Stimulated activated naive CD8-positive, alpha-beta T cell treated with anti-CD3 and anti-CD28 coated beads, Interleukin-15, Interleukin-2, amounts not matched to agents 100 ng/mL and 50 ng/mL, for 24 hours (primary cell): ENCODE data around the gene PTCHD4.

ENCODE experiments used
- H3K27ac Mint-ChIP-seq: one replicate; pipeline ENCODE4 v1.8.0; 2021; ENCODE audit warnings: mild to moderate bottlenecking, mixed read lengths
- H3K27me3 Mint-ChIP-seq: one replicate; pipeline ENCODE4 v1.8.0; 2021; ENCODE audit warnings: mixed read lengths
- H3K36me3 Mint-ChIP-seq: one replicate; pipeline ENCODE4 v1.8.0; 2021; ENCODE audit warnings: low read depth, mixed read lengths
- H3K4me1 Mint-ChIP-seq: one replicate; pipeline ENCODE4 v1.8.0; 2021; ENCODE audit warnings: low read depth, mixed read lengths
- H3K4me3 Mint-ChIP-seq: one replicate; pipeline ENCODE4 v1.8.0; 2021; ENCODE audit warnings: mild to moderate bottlenecking, mixed read lengths
- H3K9me3 Mint-ChIP-seq: one replicate; pipeline ENCODE4 v1.8.0; 2021; ENCODE audit warnings: mixed read lengths

PTCHD4 gene

DNA sequence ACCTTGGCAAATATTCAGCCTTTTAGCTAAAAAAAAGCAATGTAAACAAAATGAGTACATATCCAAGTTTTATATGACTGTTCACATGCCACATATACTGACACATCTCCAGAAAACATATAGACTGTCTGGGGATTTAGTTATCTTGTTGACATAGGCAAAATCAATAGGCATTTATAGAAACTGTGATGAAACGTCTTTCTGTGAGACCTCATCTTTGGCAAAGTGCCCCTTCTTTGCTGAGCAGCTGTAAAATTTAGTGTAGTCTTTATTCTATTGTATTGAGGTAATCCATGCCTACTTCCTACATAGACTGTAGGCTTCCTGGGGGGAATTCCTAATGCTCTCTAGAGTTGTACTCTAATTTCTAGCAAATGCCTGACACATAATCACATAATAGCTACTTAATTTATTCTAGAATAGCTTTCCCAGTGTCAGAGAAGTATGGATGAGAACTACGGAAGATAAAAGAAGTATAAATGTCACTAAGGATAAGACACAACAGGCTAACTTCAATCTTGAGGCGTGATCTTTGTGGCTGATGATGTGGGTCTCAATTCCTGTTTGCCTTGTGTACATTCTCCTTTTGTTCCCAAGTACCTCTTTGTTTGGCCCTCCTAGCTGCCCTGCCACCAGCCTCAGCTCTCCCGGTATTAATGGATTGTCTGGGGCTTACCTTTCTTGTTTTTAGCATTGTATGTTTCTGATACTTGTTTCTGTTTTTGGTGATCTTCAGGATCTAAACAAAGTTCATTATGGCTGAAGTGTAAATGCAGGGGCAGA is 30.6 kb downstream of the PTCHD4 start:
- Mint-ChIP-seq H3K36me3 (no peaks in the 10 kb centered on the region), H3K4me3 (no peak overlapping the region), H3K9me3 (no peaks in the 10 kb centered on the region), H3K27ac (no peak overlapping the region), H3K27me3 (no peaks in the 10 kb centered on the region), H3K4me1 (no peaks in the 10 kb centered on the region)

DNA sequence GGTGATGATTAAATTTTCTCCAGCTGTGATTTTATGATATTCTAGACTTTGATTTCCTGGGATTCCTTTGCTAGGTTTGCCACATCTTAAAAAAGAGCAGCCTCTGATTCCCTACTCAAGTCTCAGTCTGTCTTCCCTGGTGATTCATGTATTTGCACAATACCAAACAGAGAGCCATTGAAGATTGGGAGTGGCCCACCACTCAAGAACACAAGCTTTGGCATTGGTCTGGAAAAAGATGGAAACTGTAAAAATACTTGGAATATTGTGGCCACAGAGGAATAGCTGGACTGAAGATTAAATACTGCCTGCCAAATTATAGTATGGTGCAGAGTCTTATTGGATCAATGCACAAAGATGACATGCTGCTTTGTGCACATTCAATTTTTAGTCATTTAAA is 32.9 kb downstream of the PTCHD4 start:
- Mint-ChIP-seq H3K27ac (no peak overlapping the region), H3K36me3 (no peaks in the 10 kb centered on the region), H3K4me1 (no peaks in the 10 kb centered on the region), H3K27me3 (no peaks in the 10 kb centered on the region), H3K4me3 (no peak overlapping the region), H3K9me3 (no peaks in the 10 kb centered on the region)

DNA sequence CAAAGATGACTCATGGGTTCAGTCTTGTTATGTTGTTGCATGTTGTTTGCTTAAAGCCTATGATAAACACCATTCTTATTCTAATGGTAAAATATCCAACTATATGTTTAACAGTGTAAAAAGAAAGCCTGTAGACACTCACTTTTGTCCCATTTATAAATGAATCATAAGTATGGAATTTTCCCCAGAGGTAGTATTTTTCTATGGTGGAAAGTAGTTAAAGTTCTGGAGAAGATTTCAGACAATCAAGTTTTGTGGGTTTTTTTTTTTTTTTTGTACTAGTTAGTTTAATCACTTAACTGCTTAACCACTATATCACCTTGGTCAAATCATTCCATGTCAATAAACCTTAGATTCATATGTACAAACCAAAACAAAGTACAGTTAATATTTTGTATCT is 35.8 kb downstream of the PTCHD4 start:
- Mint-ChIP-seq H3K36me3 (no peaks in the 10 kb centered on the region), H3K4me1 (no peaks in the 10 kb centered on the region), H3K4me3 (no peak overlapping the region), H3K9me3 (no peaks in the 10 kb centered on the region), H3K27me3 (peaks cover 4% of the 10 kb centered on the region), H3K27ac (no peak overlapping the region)

DNA sequence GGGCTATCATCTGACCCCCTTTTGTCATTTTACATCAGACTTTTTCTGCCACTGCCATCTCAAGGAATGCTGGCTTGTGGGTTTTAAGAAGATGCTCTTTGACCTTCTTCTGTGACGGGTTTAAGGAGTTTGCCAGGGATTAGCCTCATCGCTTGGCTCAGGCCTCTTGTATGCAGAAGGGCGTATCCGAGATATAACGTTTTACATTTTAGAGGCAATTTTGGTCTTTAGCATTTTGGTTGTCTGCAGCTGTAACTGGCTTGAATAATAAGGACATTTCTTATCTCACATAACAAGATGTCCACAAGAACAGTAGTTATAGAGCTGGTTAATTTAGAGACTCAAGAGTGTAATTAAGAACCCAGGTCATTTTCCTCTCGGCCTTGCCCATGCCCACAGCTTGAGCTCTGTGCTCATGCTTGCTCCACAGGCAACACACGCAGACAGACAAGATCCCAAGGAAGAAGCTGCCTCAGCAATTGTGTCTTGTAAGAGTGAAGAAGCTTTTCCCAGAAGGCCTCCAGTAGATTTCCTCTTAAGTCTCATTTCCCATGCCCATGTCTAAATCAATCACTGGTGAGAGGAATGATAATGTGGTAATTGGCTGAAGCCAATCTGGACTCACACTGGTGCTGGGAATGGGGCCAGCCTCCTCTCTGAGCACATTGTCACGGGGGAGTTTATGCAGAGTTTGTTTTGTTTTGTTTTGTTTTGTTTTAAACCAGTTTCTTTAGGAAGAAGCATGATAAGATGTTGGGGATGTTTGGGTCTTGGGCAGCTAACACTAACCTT is 36.8 kb downstream of the PTCHD4 start:
- Mint-ChIP-seq H3K9me3 (no peaks in the 10 kb centered on the region), H3K36me3 (no peaks in the 10 kb centered on the region), H3K27me3 (peaks cover 11% of the 10 kb centered on the region), H3K27ac (no peak overlapping the region), H3K4me3 (no peak overlapping the region), H3K4me1 (no peaks in the 10 kb centered on the region)

DNA sequence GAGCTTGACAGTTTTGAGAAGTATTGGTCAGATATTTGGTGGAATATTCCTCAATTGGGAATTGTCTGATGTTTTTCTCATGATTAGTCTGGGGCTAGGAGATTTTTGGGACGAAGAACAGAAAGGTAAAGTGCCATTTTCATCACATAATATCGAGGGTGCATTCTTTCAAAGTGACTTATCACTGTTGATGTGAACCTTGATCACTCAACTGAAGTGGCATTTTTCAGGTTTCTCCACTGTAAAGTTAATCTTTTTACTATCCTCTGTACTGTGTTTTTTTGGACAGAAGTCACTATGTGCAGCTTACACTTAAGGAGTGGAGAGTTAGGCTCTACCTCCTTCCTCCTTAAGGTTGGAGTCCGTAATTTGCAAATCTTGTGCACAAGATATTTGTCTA is 39.2 kb downstream of the PTCHD4 start:
- Mint-ChIP-seq H3K27ac (no peak overlapping the region), H3K4me1 (no peaks in the 10 kb centered on the region), H3K27me3 (peaks cover 27% of the 10 kb centered on the region), H3K36me3 (no peaks in the 10 kb centered on the region), H3K9me3 (no peaks in the 10 kb centered on the region), H3K4me3 (no peak overlapping the region)

- H3K36me3 Mint-ChIP-seq, result no peaks in the 10 kb centered on the region
- no peak overlapping the region for H3K27ac Mint-ChIP-seq
- H3K4me3 Mint-ChIP-seq, result no peak overlapping the region
- no peaks in the 10 kb centered on the region for H3K4me1 Mint-ChIP-seq
- H3K27me3 Mint-ChIP-seq, result peaks cover 32% of the 10 kb centered on the region
- H3K9me3 Mint-ChIP-seq, result no peaks in the 10 kb centered on the region
These were observed 41.7 kb downstream of the PTCHD4 start for GRCh38 chr6:48069280-48069679.

DNA sequence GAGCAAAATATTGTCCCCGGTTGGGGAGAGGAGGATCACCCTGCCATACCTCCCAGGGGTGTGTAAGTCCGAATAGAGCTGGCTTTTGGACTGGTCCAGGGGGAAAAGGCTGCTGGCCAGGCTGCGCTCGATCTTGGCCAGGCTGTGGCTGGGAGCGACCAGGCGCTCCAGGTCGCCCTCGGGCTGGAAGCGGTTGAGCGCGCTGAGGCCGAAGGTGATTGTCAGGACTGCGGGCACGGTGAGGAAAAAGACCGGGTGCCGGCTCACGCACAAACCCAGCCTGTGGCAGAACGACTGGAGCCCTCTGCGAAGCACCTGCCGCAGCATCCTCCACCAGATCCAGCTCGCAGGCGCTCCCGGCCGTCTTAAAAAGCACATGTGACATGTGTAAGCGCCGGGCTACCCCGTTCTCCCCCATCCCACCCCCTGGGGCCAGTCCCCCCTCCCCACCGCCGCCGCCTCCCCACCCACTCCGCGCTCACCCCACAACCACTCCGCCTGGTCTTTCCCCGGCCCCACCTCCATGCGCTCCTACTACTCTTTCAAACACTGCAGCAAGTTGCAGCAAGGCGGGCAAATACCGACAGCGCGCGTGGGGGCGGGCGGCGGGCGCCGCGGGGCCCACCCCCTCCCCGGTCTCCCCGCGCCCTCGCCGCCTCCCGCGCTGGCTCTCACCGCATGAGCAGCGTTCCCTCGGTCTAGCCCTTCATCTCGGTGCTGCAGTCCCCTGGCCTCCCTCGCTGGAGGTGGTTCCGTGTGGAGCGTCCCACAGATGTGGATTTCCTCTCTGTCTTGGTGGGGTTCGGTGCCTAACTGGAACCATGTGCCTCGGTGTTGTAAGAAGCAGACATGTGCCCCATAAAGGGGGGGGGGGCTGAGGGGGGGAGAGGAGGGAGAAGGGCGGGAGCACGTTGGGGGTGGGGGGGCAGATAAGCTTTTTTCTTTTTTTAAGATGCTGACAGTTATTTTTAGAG is 42.4 kb downstream of the PTCHD4 start:
- no peak overlapping the region for H3K27ac Mint-ChIP-seq
- H3K27me3 Mint-ChIP-seq, result peaks cover 32% of the 10 kb centered on the region
- no peak overlapping the region for H3K4me3 Mint-ChIP-seq
- no peaks in the 10 kb centered on the region for H3K4me1 Mint-ChIP-seq
- H3K9me3 Mint-ChIP-seq, result no peaks in the 10 kb centered on the region
- no peaks in the 10 kb centered on the region for H3K36me3 Mint-ChIP-seq

- H3K36me3 Mint-ChIP-seq, result no peaks in the 10 kb centered on the region
- peaks cover 32% of the 10 kb centered on the region for H3K27me3 Mint-ChIP-seq
- no peak overlapping the region for H3K27ac Mint-ChIP-seq
- H3K4me1 Mint-ChIP-seq, result no peaks in the 10 kb centered on the region
- H3K9me3 Mint-ChIP-seq, result no peaks in the 10 kb centered on the region
- H3K4me3 Mint-ChIP-seq, result no peak overlapping the region
These were observed 43.1 kb downstream of the PTCHD4 start for GRCh38 chr6:48067886-48068277.

- Mint-ChIP-seq H3K27me3 (peaks cover 32% of the 10 kb centered on the region), H3K9me3 (no peaks in the 10 kb centered on the region), H3K4me3 (no peak overlapping the region), H3K36me3 (no peaks in the 10 kb centered on the region), H3K27ac (no peak overlapping the region), H3K4me1 (no peaks in the 10 kb centered on the region)
These were observed 43.8 kb downstream of the PTCHD4 start for GRCh38 chr6:48067148-48067712.

GRCh38 chr6:48061265-48061990 is 49.6 kb downstream of the PTCHD4 start:
- Mint-ChIP-seq H3K36me3 (no peaks in the 10 kb centered on the region), H3K4me1 (no peaks in the 10 kb centered on the region), H3K9me3 (no peaks in the 10 kb centered on the region), H3K4me3 (no peak overlapping the region), H3K27me3 (peaks cover 5% of the 10 kb centered on the region), H3K27ac (no peak overlapping the region)
